Prostate gland (tissue), 2 donors: Measurements from ENCODE around the gene CBFA2T2. TPM values are rescaled to one million over a fixed set of nuclear protein-coding genes. Genes with fewer than 3 reads are reported as not detected.

ENCODE experiments used
- DNase-seq: peaks from one replicate; pipeline ENCODE4 v3.0.0-alpha.2; 2019; ENCODE audit warnings: low spot score
- H3K27ac ChIP-seq, 2 donors: fragments of 200-600 bp; sonication (generic); 2 replicates each; pipeline ENCODE4 v1.5.1; 2017 to 2019
- H3K27me3 ChIP-seq: fragments of 200-600 bp; sonication (generic); replicated peaks from 2 replicates; pipeline ENCODE4 v1.5.1; 2019; ENCODE audit not compliant: insufficient read depth
- H3K36me3 ChIP-seq, 2 donors: fragments of 200-600 bp; sonication (generic); 1 replicate in 1 of 2; 2 replicates in 1 of 2; pipeline versions ENCODE4 v1.5.1 to v1.8.1; 2017 to 2019
- H3K4me1 ChIP-seq: fragments of 200-600 bp; sonication (generic); replicated peaks from 2 replicates; pipeline ENCODE4 v1.5.1; 2019
- H3K4me3 ChIP-seq, 2 donors: fragments of 200-600 bp; sonication (generic); 2 replicates each; pipeline ENCODE4 v1.5.1; 2017 to 2019
- H3K9me3 ChIP-seq: fragments of 200-600 bp; sonication (generic); 2 replicates; pipeline ENCODE4 v1.5.1; 2017
- CTCF ChIP-seq, 4 experiments: fragments of 200-600 bp in 2 of 4; fragments of 450-650 bp in 2 of 4; sonication (generic) in 2 of 4; IDR thresholded peaks; 1 replicate in 3 of 4; 2 replicates in 1 of 4; pipeline ENCODE4 v1.5.1; 2016 to 2019; ENCODE audit warnings: antibody characterized with exemption in 4 of 4, mild to moderate bottlenecking in 2 of 4, moderate library complexity in 2 of 4
- POLR2A ChIP-seq: fragments of 450-650 bp; IDR thresholded peaks from one replicate; pipeline ENCODE4 v1.6.1; 2016; ENCODE audit warnings: antibody characterized with exemption, mild to moderate bottlenecking
- POLR2AphosphoS5 ChIP-seq: sonication (generic); formaldehyde crosslinking; IDR thresholded peaks from one replicate; pipeline ENCODE4 v1.6.1; 2017; ENCODE audit warnings: antibody characterized with exemption
- WGBS: methylation state at CpG from one replicate; pipeline ENCODE4 v1.1.5; 2018; 5-methylcytosine and 5-hydroxymethylcytosine counted together
- intact Hi-C: fragments of 100-400 bp; cut with DNase I; formaldehyde crosslinking; loops from one replicate; pipeline ENCODE4 v1.14.2; 2022
- total RNA-seq, 2 donors: library from RNA; depleted of rRNA; stranded (reverse); fragments of >200 nt; gene quantifications; one replicate each; pipeline ENCODE4 v1.1.0, GENCODE V29; 2016

Gene CBFA2T2
- total RNA-seq, 2 donors from 2014 or later: 40.3 to 54.6 TPM

- WGBS: 89% methylated on average over 3 of the region's 3 CpGs
- DNase-seq: no peak
- H3K27me3 ChIP-seq: no peaks in the 10 kb centered on the region
- no peaks in the 10 kb centered on the region for H3K4me1 ChIP-seq
- no peak overlapping the region for H3K27ac ChIP-seq
- H3K4me3 ChIP-seq: no peak overlapping the region
- intact Hi-C loops: no loop called here
- no peaks in the 10 kb centered on the region for H3K9me3 ChIP-seq
- TF ChIP-seq CTCF (IDR thresholded peaks at IDR 0.05) (no peak), POLR2A (no peak), POLR2AphosphoS5 (no peak)
- H3K36me3 ChIP-seq: no peaks in the 10 kb centered on the region
Observed at GRCh38 chr20:33470866-33471265, 19.0 kb upstream of the CBFA2T2 start.

- Histone ChIP-seq H3K4me3 (no peak overlapping the region), H3K36me3 (no peaks in the 10 kb centered on the region), H3K27ac (no peak overlapping the region), H3K4me1 (no peaks in the 10 kb centered on the region), H3K9me3 (no peaks in the 10 kb centered on the region), H3K27me3 (no peaks in the 10 kb centered on the region)
- intact Hi-C loops: no loop called here
- TF ChIP-seq CTCF (IDR thresholded peaks at IDR 0.05): no peak
- no peak for DNase-seq
- WGBS: 93% methylated on average over 7 of the region's 7 CpGs
Observed at GRCh38 chr20:33472868-33473435, 16.9 kb upstream of the CBFA2T2 start.

GRCh38 chr20:33474097-33474873 lies 15.6 kb upstream of the CBFA2T2 start:
- DNase-seq: no peak
- Histone ChIP-seq H3K4me1 (no peaks in the 10 kb centered on the region), H3K27me3 (no peaks in the 10 kb centered on the region), H3K9me3 (no peaks in the 10 kb centered on the region), H3K27ac (no peak overlapping the region), H3K36me3 (no peaks in the 10 kb centered on the region), H3K4me3 (no peak overlapping the region)
- 80% methylated on average over 7 of the region's 7 CpGs for WGBS
- intact Hi-C loops: no loop called here
- TF ChIP-seq POLR2A: no peak
- TF ChIP-seq CTCF (IDR thresholded peaks at IDR 0.05): no peak
- TF ChIP-seq POLR2AphosphoS5: no peak

GRCh38 chr20:33474963-33475362 lies 14.9 kb upstream of the CBFA2T2 start:
- no peak overlapping the region for H3K4me3 ChIP-seq
- H3K27me3 ChIP-seq: no peaks in the 10 kb centered on the region
- no peaks in the 10 kb centered on the region for H3K4me1 ChIP-seq
- WGBS: 85% methylated on average over 11 of the region's 11 CpGs
- H3K9me3 ChIP-seq: no peaks in the 10 kb centered on the region
- intact Hi-C loops: no loop called here
- no peaks in the 10 kb centered on the region for H3K36me3 ChIP-seq
- DNase-seq: no peak
- no peak overlapping the region for H3K27ac ChIP-seq
- TF ChIP-seq POLR2AphosphoS5: no peak
- no peak for TF ChIP-seq POLR2A
- TF ChIP-seq CTCF (IDR thresholded peaks at IDR 0.05): no peak
